VCaP (cell line): ENCODE data around the gene CDH4.

Experiments
- H3K27ac ChIP-seq: fragments of 450-650 bp; 2 replicates; pipeline ENCODE4 v1.5.1; 2017
- CTCF ChIP-seq: fragments of 450-650 bp; conservative IDR thresholded peaks from 2 replicates; pipeline ENCODE4 v1.5.1; 2017; ENCODE audit warnings: mild to moderate bottlenecking, moderate library complexity

Gene CDH4

DNA sequence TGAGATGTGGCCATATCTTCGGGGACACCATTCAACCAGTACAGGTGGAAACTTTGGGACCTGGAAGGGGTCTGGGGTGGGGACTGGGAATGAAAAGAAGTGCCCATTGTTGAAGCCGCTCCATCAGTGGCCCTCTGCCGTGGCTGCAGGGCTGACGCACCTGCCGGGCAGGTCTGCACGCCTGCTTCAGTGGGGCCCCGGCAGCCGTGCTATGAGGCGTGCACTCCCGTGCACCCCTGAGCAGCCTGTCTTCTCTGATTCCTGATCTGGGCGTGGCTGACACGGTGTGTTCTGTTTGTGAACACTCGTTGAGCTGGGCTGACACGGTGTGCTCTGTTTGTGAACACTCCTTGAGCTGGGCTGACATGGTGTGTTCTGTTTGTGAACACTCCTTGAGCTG, 657.8 kb downstream of the CDH4 start:
- H3K27ac ChIP-seq = no peak overlapping the region
- no peak for TF ChIP-seq CTCF

DNA sequence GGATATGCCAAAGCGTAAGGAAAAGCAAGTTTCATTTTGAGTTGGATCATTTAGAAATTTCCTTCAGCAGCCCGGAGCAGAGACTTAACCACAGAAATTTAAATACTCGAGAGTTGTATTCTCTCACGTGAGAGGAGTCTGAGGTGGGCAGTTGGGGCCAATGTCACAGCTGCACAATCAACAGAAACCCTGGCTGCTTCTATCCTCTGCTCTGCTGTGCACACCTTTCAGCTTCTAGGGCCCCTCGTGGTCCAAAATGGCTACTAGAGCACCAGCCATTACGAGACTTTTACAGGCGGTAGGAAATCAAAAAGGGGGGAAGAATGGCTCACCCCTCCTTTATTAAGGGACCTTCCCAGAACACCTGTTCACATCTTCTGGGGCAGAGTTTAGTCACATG, 659.8 kb downstream of the CDH4 start:
- no peak for TF ChIP-seq CTCF
- no peak overlapping the region for H3K27ac ChIP-seq

DNA sequence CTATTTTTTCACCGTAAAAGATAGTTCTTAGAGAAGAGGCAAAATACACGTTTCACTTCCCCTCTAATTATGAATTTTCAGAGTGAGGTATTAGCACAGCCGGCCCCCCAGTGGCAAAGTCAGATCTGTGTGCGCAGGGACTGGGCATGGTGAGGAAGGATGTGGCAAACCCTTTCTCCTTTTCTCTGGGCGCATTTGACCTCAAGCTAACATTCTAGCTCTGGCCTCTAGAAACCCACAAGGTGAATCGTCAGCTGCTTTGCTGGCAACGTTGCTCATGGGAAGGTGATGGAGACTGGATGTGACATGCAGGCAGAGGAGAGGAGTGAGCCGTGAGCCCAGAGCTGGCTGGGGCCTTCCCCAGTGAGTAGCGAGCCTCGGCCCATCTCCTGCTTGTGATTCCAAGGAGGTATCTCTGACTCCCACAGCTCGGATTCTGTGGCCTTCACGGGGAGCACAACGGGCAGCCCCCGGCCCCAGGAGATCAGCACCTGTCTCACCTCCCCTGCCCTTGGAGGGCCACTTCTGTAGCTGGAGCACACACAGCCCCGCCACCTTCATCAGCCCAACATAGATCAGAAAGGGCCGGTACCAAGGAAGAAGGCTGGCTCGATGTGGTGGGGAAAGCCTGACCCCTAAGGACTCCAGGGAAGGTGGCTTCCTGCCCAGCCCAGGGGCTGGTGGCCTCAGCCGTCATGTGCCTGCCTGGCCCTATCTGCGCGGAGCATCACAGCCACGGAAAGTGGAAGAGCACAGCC, 660.8 kb downstream of the CDH4 start:
- no peak for TF ChIP-seq CTCF
- no peak overlapping the region for H3K27ac ChIP-seq

DNA sequence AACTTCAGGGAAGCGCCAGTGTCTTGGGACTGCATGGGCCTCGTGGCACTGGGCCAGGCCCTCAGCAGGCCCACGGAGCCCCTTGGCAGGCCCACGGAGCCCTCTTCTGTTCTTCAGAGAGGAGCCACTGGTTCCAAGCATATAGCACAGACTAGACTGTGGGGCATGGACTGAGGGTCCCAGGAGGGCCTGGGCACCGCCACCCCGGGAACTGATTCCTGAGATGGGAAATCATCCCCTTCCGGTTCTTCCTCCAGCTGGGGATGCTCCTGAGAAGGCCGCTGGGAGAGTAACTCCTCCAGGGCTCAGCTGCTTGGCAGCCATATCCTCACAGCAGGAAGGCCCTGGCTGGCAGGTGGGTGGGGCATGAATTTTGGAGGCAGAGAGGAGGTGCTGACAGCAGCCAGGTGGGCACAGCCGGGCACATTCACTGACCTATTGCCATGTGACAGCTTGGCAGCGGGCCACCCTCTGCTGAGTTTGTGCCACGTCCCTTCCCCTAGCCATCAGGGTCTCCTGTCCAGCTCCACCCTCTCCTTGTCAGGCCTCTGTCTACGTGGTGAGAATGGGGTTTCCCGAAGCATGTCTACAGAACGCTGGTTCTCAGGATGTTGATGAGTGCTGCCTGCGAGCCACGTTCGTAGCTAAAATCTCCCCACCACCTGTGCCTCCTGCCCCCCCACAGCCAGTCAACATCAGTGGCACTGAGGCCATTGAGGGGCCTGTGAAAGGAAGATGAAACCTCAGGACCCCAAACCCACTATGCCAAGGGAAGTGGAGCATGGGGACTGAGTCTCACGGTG, 661.6 kb downstream of the CDH4 start:
- H3K27ac ChIP-seq = no peak overlapping the region
- no peak for TF ChIP-seq CTCF

DNA sequence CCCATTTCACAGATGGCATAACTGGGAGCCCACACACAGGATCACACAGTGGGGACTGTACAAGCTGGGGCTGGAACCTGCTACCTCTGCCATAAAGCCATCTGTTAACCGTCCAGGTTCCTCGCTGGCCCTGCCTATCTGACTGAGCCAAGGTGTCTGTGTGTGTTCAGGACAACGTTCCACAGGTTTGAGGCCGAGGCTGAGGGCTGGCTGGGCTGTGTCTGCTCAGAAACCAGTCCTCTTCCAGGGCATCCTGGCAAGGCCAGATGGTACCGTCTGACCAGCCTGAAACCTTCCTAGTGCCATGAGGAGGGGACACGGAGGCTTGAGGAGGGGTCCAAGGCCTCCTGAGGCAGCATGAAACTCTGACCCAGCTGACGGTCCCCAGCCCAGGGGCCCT, 663.0 kb downstream of the CDH4 start:
- no peak overlapping the region for H3K27ac ChIP-seq
- TF ChIP-seq CTCF = no peak

DNA sequence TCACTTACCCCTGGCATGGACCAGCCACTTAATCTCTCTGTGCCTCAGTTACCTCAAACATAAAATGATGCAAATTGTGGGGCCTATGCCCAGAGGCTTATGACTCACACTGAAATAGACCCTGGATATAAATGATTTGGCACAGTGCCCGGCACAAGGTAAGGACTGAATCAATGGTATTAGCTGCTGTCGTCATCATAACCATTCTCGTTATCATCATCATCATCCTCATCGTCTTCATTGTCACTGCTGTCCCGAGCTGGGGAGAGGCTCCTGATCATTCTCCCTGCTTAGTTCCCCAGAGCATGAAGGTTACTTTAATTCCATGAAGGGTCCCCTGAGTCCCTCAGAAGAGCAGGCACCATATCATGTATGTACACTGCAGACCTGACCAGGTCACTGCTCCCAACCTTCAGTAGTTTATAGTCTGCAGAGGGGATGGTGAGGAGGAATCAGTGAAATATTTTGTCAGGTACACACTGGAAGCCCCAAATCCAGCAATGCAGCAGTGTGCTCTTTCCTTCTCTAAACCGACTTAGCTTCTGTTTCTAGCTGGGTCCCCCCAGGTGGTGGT, 664.3 kb downstream of the CDH4 start:
- TF ChIP-seq CTCF = no peak
- no peak overlapping the region for H3K27ac ChIP-seq

DNA sequence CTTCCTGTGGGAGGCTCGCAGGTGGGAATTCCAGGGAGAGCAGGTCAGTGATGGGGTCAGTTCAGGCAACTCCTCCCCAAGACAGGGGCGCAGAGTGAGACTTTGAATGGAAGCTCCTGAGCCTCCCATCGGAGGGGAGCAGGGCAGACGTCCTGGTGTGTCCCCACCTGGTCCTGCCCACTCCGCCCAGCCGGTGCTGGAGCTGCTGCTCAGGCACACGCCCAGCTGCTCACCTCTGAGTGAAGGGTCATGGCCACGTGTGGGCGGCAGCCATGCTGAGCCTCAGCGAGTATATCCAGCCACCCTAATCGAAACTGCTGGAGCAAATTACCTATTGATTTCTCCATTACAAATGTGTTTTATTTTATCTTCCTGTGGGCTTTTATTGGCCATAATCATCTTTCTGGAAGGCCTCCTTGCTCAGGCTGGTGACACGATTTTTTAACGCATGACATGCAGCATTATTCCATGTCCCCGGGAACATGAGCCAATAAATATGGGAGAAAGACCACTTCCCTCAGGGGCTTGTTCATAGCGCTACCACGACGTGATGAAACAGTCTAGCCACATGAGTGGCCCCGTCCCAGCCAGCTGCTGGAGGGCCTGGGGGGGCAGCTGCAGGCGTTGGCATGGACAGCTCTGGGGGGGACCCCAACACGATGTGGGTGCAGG, 665.5 kb downstream of the CDH4 start:
- no peak overlapping the region for H3K27ac ChIP-seq
- no peak for TF ChIP-seq CTCF
